H9 (cell line): Measurements from ENCODE around the gene RHNO1. TPM values are rescaled to one million over a fixed set of nuclear protein-coding genes. Genes with fewer than 3 reads are reported as not detected.

Experiments used
- DNase-seq: peaks from one replicate; pipeline ENCODE4 v3.0.0-alpha.2; 2017
- H2AFZ ChIP-seq: one replicate; pipeline ENCODE4 v1.6.1; 2013; ENCODE audit warnings: mild to moderate bottlenecking, low read length, control low read depth, moderate library complexity
- H2AK5ac ChIP-seq: 2 replicates; pipeline ENCODE4 v1.6.1; 2013; ENCODE audit warnings: low read length, control low read depth, mixed read lengths; ENCODE audit not compliant: insufficient read length
- H2BK120ac ChIP-seq: one replicate; pipeline ENCODE4 v1.6.1; 2013; ENCODE audit warnings: low read depth, mild to moderate bottlenecking, low read length, control low read depth, inconsistent platforms; ENCODE audit not compliant: poor library complexity, severe bottlenecking
- H2BK12ac ChIP-seq: 2 replicates; pipeline ENCODE4 v1.6.1; 2013; ENCODE audit warnings: low read length, control low read depth, mixed read lengths, low read depth; ENCODE audit not compliant: insufficient read length
- H2BK15ac ChIP-seq: 2 replicates; pipeline ENCODE4 v1.6.1; 2013; ENCODE audit warnings: low read depth, low read length, control low read depth
- H2BK20ac ChIP-seq: one replicate; pipeline ENCODE4 v1.6.1; 2013; ENCODE audit warnings: low read depth, mild to moderate bottlenecking, low read length, control low read depth, inconsistent platforms; ENCODE audit not compliant: poor library complexity, severe bottlenecking
- H2BK5ac ChIP-seq: 2 replicates; pipeline ENCODE4 v1.6.1; 2013; ENCODE audit warnings: low read length, control low read depth, mixed read lengths; ENCODE audit not compliant: insufficient read length
- H3K14ac ChIP-seq: 2 replicates; pipeline ENCODE4 v1.6.1; 2013; ENCODE audit warnings: low read length, control low read depth; ENCODE audit not compliant: insufficient read depth
- H3K18ac ChIP-seq: 2 replicates; pipeline ENCODE4 v1.6.1; 2013; ENCODE audit warnings: low read depth, mild to moderate bottlenecking, mixed read lengths, low read length, control low read depth; ENCODE audit not compliant: insufficient read length
- H3K23ac ChIP-seq: 2 replicates; pipeline ENCODE4 v1.6.1; 2013; ENCODE audit warnings: low read length, control low read depth, mixed read lengths, low read depth; ENCODE audit not compliant: insufficient read length
- H3K23me2 ChIP-seq: 2 replicates; pipeline ENCODE4 v1.6.1; 2013; ENCODE audit warnings: low read depth, mild to moderate bottlenecking, mixed read lengths, low read length, control low read depth; ENCODE audit not compliant: insufficient read length, poor library complexity, severe bottlenecking
- H3K27ac ChIP-seq: 2 replicates; pipeline ENCODE4 v1.5.1; 2013; ENCODE audit warnings: low read length, control low read depth, mixed read lengths, low read depth; ENCODE audit not compliant: insufficient read length
- H3K27me3 ChIP-seq: 2 replicates; pipeline ENCODE4 v1.6.1; 2013; ENCODE audit warnings: low read length, control low read depth, inconsistent platforms; ENCODE audit not compliant: insufficient read depth
- H3K4ac ChIP-seq: 2 replicates; pipeline ENCODE4 v1.6.1; 2013; ENCODE audit warnings: low read depth, mild to moderate bottlenecking, control low read depth, inconsistent platforms, low read length, moderate library complexity
- H3K4me1 ChIP-seq: 2 replicates; pipeline ENCODE4 v1.6.1; 2013; ENCODE audit warnings: low read length, control low read depth, inconsistent platforms; ENCODE audit not compliant: insufficient read depth
- H3K4me2 ChIP-seq: 2 replicates; pipeline ENCODE4 v1.6.1; 2013; ENCODE audit warnings: low read length, control low read depth, mixed read lengths; ENCODE audit not compliant: insufficient read length, insufficient read depth
- H3K56ac ChIP-seq: 2 replicates; pipeline ENCODE4 v1.6.1; 2013; ENCODE audit warnings: low read depth, mild to moderate bottlenecking, mixed read lengths, low read length, control low read depth; ENCODE audit not compliant: insufficient read length
- H3K79me1 ChIP-seq: 2 replicates; pipeline ENCODE4 v1.6.1; 2013; ENCODE audit warnings: low read depth, mild to moderate bottlenecking, moderate library complexity, low read length, control low read depth, inconsistent platforms; ENCODE audit not compliant: insufficient read depth, poor library complexity, severe bottlenecking
- H3K79me2 ChIP-seq: 2 replicates; pipeline ENCODE4 v1.6.1; 2013; ENCODE audit warnings: low read length, control low read depth, inconsistent platforms; ENCODE audit not compliant: insufficient read depth
- H3K9ac ChIP-seq: 2 replicates; pipeline ENCODE4 v1.6.1; 2013; ENCODE audit warnings: low read length, control low read depth, mixed read lengths; ENCODE audit not compliant: insufficient read length; ENCODE audit errors: extremely low read depth
- H3K9me3 ChIP-seq: one replicate; pipeline ENCODE4 v1.6.1; 2013; ENCODE audit warnings: low read depth, low read length, inconsistent platforms; ENCODE audit not compliant: control insufficient read depth
- H3T11ph ChIP-seq: one replicate; pipeline ENCODE4 v1.6.1; 2013; ENCODE audit warnings: mild to moderate bottlenecking, low read length, control low read depth, inconsistent platforms
- H4K20me1 ChIP-seq: one replicate; pipeline ENCODE4 v1.6.1; 2013; ENCODE audit not compliant: control insufficient read depth, insufficient read length, insufficient read depth
- H4K5ac ChIP-seq: 2 replicates; pipeline ENCODE4 v1.6.1; 2013; ENCODE audit warnings: low read depth, mild to moderate bottlenecking, mixed read lengths, low read length, control low read depth; ENCODE audit not compliant: insufficient read length
- H4K8ac ChIP-seq: replicated peaks from 2 replicates; pipeline ENCODE4 v1.6.1; 2013; ENCODE audit warnings: low read length, control low read depth, mixed read lengths, low read depth; ENCODE audit not compliant: insufficient read length
- H4K91ac ChIP-seq: 2 replicates; pipeline ENCODE4 v1.6.1; 2013; ENCODE audit warnings: low read depth, mild to moderate bottlenecking, moderate library complexity, mixed read lengths, low read length, control low read depth; ENCODE audit not compliant: insufficient read length
- H3K27ac Mint-ChIP-seq, 3 experiments: 2 replicates in 2 of 3; 3 replicates in 1 of 3; pipeline ENCODE4 v1.8.0; 2020 to 2021; ENCODE audit warnings: mixed read lengths in 3 of 3, mild to moderate bottlenecking in 1 of 3, moderate library complexity in 1 of 3
- H3K27me3 Mint-ChIP-seq: 2 replicates; pipeline ENCODE4 v1.8.0; 2021; ENCODE audit warnings: low read depth, mild to moderate bottlenecking, moderate library complexity, mixed read lengths
- H3K36me3 Mint-ChIP-seq, 3 experiments: 2 replicates in 2 of 3; 3 replicates in 1 of 3; pipeline ENCODE4 v1.8.0; 2020 to 2021; ENCODE audit warnings: low read depth in 3 of 3, mixed read lengths in 3 of 3; ENCODE audit not compliant: insufficient read depth in 1 of 3
- H3K4me1 Mint-ChIP-seq, 2 experiments: 2 replicates each; pipeline ENCODE4 v1.8.0; 2020; ENCODE audit warnings: mixed read lengths in 2 of 2
- H3K4me3 Mint-ChIP-seq, 2 experiments: 2 replicates in 1 of 2; 3 replicates in 1 of 2; pipeline ENCODE4 v1.8.0; 2020 to 2021; ENCODE audit warnings: mild to moderate bottlenecking in 2 of 2, mixed read lengths in 2 of 2, moderate library complexity in 1 of 2
- H3K9me3 Mint-ChIP-seq, 2 experiments: 2 replicates in 1 of 2; 3 replicates in 1 of 2; pipeline ENCODE4 v1.8.0; 2020; ENCODE audit warnings: mild to moderate bottlenecking in 2 of 2, mixed read lengths in 2 of 2, moderate library complexity in 1 of 2
- WGBS: extraction: QIAGEN DNeasy Blood & Tissue Kit; methylation state at CpG from one replicate; pipeline ENCODE4 v1.1.7; 2013; ENCODE audit warnings: missing lambda C conversion rate, low lambda C conversion rate, mixed read lengths; ENCODE audit not compliant: insufficient read length; ENCODE audit errors: extremely low coverage; 5-methylcytosine and 5-hydroxymethylcytosine counted together
- total RNA-seq: library from RNA; stranded (reverse); gene quantifications from 2 replicates; pipeline ENCODE4 v1.2.1, GENCODE V29; 2021
- TF ChIP-seq, protein P1 (sequence below): fragments of 200-600 bp; sonication (generic); conservative IDR thresholded peaks from 3 replicates; pipeline ENCODE4 v1.8.0; 2021; ENCODE audit warnings: antibody characterized with exemption, mild to moderate bottlenecking

The RHNO1 gene
- total RNA-seq, 1 experiment from 2014 or later, result 36.7 TPM

DNA sequence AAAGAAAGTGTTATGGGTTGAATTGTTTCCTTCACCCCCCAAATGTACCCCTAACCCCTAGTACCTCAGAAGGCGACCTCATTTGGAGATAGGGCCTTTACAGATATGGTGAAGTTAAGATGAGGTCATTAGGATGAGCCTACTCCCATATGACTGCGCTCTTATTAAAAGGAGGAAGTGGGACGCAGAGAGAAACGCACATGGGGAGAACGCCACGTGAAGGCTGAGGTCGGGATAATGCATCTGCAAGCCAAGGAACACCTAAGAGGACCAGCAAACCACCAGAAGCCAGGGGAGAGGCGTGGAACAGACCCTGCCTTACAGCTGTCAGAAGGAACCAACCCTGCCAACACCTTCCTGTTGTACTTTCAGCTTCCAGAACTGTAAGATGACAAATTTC lies 40.4 kb upstream of the RHNO1 start:
- TF ChIP-seq, protein P1, sequence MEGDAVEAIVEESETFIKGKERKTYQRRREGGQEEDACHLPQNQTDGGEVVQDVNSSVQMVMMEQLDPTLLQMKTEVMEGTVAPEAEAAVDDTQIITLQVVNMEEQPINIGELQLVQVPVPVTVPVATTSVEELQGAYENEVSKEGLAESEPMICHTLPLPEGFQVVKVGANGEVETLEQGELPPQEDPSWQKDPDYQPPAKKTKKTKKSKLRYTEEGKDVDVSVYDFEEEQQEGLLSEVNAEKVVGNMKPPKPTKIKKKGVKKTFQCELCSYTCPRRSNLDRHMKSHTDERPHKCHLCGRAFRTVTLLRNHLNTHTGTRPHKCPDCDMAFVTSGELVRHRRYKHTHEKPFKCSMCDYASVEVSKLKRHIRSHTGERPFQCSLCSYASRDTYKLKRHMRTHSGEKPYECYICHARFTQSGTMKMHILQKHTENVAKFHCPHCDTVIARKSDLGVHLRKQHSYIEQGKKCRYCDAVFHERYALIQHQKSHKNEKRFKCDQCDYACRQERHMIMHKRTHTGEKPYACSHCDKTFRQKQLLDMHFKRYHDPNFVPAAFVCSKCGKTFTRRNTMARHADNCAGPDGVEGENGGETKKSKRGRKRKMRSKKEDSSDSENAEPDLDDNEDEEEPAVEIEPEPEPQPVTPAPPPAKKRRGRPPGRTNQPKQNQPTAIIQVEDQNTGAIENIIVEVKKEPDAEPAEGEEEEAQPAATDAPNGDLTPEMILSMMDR, result no peak
- Mint-ChIP-seq H3K9me3 (no peaks in the 10 kb centered on the region), H3K27me3 (no peaks in the 10 kb centered on the region), H3K4me1 (peaks cover 17 to 29% of the 10 kb centered on the region in 2 experiments), H3K4me3 (no peak overlapping the region), H3K27ac (no peak overlapping the region), H3K36me3 (peaks cover 1 to 18% (median 15%) of the 10 kb centered on the region in 3 experiments; a peak in 4 of 7 replicates)
- Histone ChIP-seq H3K23me2 (no peaks in the 10 kb centered on the region), H2BK12ac (no peak overlapping the region), H2BK15ac (no peak overlapping the region), H3K9me3 (no peaks in the 10 kb centered on the region), H2BK120ac (no peak overlapping the region), H2BK20ac (no peak overlapping the region), H2AK5ac (no peak overlapping the region), H4K8ac (no peak overlapping the region), H3K4me1 (no peaks in the 10 kb centered on the region), H2AFZ (no peak overlapping the region), H3K79me1 (no peaks in the 10 kb centered on the region), H3K56ac (no peak overlapping the region), H3K4me2 (no peak overlapping the region), H3K9ac (no peak overlapping the region), H2BK5ac (no peak overlapping the region), H3K27me3 (no peaks in the 10 kb centered on the region), H4K20me1 (no peaks in the 10 kb centered on the region), H3K4ac (no peak overlapping the region), H3K18ac (no peak overlapping the region), H4K5ac (no peak overlapping the region), H3K14ac (no peak overlapping the region), H4K91ac (no peak overlapping the region), H3T11ph (no peak overlapping the region), H3K23ac (no peak overlapping the region), H3K79me2 (no peaks in the 10 kb centered on the region), H3K27ac (no peak overlapping the region)
- DNase-seq, result no peak
- no CpG with 5 or more reads among the region's 8 CpGs for WGBS
